ENCODE measurements around the gene TTC33.

GRCh38 chr5:40774623-40775022 lies 18.9 kb upstream of the TTC33 start:
- TF ChIP-seq CTCF (conservative IDR thresholded peaks at IDR 0.05) = peak; percentile 33
- no peak for TF ChIP-seq ZFX (IDR thresholded peaks at IDR 0.05)

Measured in C4-2B (cell line).